ENCODE data around the gene PRKAG1.
A peak's percentile ranks its signal among the peaks of the same experiment; 100 is the strongest.

The PRKAG1 gene

GRCh38 chr12:49027846-49028555 lies 9.4 kb upstream of the PRKAG1 start:
- Histone ChIP-seq H3K36me3 (ENCODE audit: insufficient read depth, low read length) (peaks cover 91% of the 10 kb centered on the region), H3K9me3 (replicated peaks; ENCODE audit: low read length) (no peaks in the 10 kb centered on the region), H3K4me3 (ENCODE audit: low read length) (no peak overlapping the region), H3K4me2 (ENCODE audit: low read length) (no peak overlapping the region), H3K9ac (ENCODE audit: low read depth, low read length) (no peak overlapping the region), H3K27me3 (ENCODE audit: control insufficient read depth, insufficient read depth, low read length) (no peaks in the 10 kb centered on the region), H3K4me1 (ENCODE audit: control insufficient read depth, insufficient read depth, low read length) (no peaks in the 10 kb centered on the region)

DNA sequence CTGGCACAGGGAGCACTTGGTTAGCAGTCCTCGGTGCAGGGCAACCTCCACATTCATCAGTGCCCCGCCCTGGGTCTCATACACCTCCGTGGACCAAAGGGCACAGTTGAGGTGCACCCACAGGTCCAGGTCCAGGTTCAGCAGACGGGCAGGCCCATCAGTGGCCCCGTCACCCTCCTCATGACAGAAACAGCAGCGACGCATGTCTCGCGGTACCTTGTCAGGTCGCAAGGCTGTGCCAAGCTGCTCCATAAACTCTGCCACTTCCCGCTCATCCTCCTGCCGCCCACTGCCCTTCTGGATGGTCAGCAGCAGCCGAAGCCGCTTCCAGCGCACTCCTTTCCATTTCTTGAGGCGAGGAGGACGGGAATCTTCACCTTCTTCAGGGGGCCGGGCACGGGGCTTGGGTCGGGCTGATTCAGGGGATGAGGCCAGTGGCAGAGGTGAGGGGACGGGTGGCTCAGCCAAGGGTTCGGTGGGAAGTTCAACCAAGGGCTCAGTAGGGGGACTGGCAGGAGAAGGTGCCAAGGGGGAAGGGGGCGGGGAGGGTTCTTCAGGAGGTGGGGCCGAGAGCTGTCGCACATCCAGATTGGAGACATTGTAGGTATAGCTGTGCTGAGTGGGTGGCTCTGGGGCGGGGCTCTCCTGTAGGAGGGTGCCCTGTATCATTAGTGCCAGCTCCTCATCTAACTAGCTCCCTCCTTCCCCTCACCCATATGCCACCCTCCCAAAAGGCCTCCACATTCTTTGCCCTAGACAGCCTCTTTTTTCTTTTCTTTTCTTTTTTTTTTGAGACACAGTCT lies 8.3 kb upstream of the PRKAG1 start:
- H3K4me3 ChIP-seq (ENCODE audit: low read length): no peak overlapping the region
- H3K27me3 ChIP-seq (ENCODE audit: control insufficient read depth, insufficient read depth, low read length): no peaks in the 10 kb centered on the region
- H3K4me1 ChIP-seq (ENCODE audit: control insufficient read depth, insufficient read depth, low read length): no peaks in the 10 kb centered on the region
- no peak overlapping the region for H3K9ac ChIP-seq (ENCODE audit: low read depth, low read length)
- no peaks in the 10 kb centered on the region for H3K9me3 ChIP-seq (replicated peaks; ENCODE audit: low read length)
- no peak overlapping the region for H3K4me2 ChIP-seq (ENCODE audit: low read length)
- H3K36me3 ChIP-seq (ENCODE audit: insufficient read depth, low read length): peaks cover 90% of the 10 kb centered on the region

GRCh38 chr12:49026101-49026500 lies 7.5 kb upstream of the PRKAG1 start:
- Histone ChIP-seq H3K36me3 (ENCODE audit: insufficient read depth, low read length) (peaks cover 87% of the 10 kb centered on the region), H3K4me3 (ENCODE audit: low read length) (no peak overlapping the region), H3K4me1 (ENCODE audit: control insufficient read depth, insufficient read depth, low read length) (no peaks in the 10 kb centered on the region), H3K27me3 (ENCODE audit: control insufficient read depth, insufficient read depth, low read length) (no peaks in the 10 kb centered on the region), H3K9me3 (replicated peaks; ENCODE audit: low read length) (no peaks in the 10 kb centered on the region), H3K9ac (ENCODE audit: low read depth, low read length) (no peak overlapping the region), H3K4me2 (ENCODE audit: low read length) (no peak overlapping the region)

DNA sequence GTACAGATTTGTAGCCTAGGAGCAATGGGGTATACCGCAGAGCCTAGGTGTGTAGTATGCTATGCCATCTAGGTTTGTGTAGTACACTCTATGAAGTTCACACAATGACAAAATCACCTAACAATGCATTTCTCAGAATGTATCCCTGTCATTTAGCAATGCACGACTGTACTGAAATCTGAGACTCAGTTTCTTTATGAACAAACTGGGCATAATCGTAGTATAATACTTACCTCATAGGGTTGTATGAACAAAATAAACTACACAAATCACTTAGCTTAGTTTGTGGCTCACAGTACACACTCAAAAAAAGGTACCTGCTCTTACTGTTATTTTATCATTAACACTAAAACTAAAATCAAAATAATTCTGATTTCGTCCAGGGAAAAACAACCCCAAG lies 6.9 kb upstream of the PRKAG1 start:
- H3K4me3 ChIP-seq (ENCODE audit: low read length): no peak overlapping the region
- H3K36me3 ChIP-seq (ENCODE audit: insufficient read depth, low read length): peaks cover 81% of the 10 kb centered on the region
- no peaks in the 10 kb centered on the region for H3K27me3 ChIP-seq (ENCODE audit: control insufficient read depth, insufficient read depth, low read length)
- H3K9me3 ChIP-seq (replicated peaks; ENCODE audit: low read length): no peaks in the 10 kb centered on the region
- H3K9ac ChIP-seq (ENCODE audit: low read depth, low read length): no peak overlapping the region
- no peak overlapping the region for H3K4me2 ChIP-seq (ENCODE audit: low read length)
- no peaks in the 10 kb centered on the region for H3K4me1 ChIP-seq (ENCODE audit: control insufficient read depth, insufficient read depth, low read length)

- H3K4me2 ChIP-seq (ENCODE audit: low read length): no peak overlapping the region
- H3K4me3 ChIP-seq (ENCODE audit: low read length): no peak overlapping the region
- H3K4me1 ChIP-seq (ENCODE audit: control insufficient read depth, insufficient read depth, low read length): peaks cover 4% of the 10 kb centered on the region
- no peaks in the 10 kb centered on the region for H3K27me3 ChIP-seq (ENCODE audit: control insufficient read depth, insufficient read depth, low read length)
- no peak overlapping the region for H3K9ac ChIP-seq (ENCODE audit: low read depth, low read length)
- H3K9me3 ChIP-seq (replicated peaks; ENCODE audit: low read length): no peaks in the 10 kb centered on the region
- peaks cover 72% of the 10 kb centered on the region for H3K36me3 ChIP-seq (ENCODE audit: insufficient read depth, low read length)
Measured at GRCh38 chr12:49024543-49024942, 6.0 kb upstream of the PRKAG1 start.

GRCh38 chr12:49023812-49024211 lies 5.2 kb upstream of the PRKAG1 start:
- no peak overlapping the region for H3K4me2 ChIP-seq (ENCODE audit: low read length)
- H3K27me3 ChIP-seq (ENCODE audit: control insufficient read depth, insufficient read depth, low read length): no peaks in the 10 kb centered on the region
- H3K4me1 ChIP-seq (ENCODE audit: control insufficient read depth, insufficient read depth, low read length): peaks cover 11% of the 10 kb centered on the region
- no peaks in the 10 kb centered on the region for H3K9me3 ChIP-seq (replicated peaks; ENCODE audit: low read length)
- H3K36me3 ChIP-seq (ENCODE audit: insufficient read depth, low read length): peaks cover 65% of the 10 kb centered on the region
- H3K9ac ChIP-seq (ENCODE audit: low read depth, low read length): no peak overlapping the region
- no peak overlapping the region for H3K4me3 ChIP-seq (ENCODE audit: low read length)

GRCh38 chr12:49022558-49023178 lies 4.1 kb upstream of the PRKAG1 start:
- H3K4me3 ChIP-seq (ENCODE audit: low read length): no peak overlapping the region
- peaks cover 14% of the 10 kb centered on the region for H3K4me1 ChIP-seq (ENCODE audit: control insufficient read depth, insufficient read depth, low read length)
- H3K4me2 ChIP-seq (ENCODE audit: low read length): no peak overlapping the region
- H3K27me3 ChIP-seq (ENCODE audit: control insufficient read depth, insufficient read depth, low read length): no peaks in the 10 kb centered on the region
- no peaks in the 10 kb centered on the region for H3K9me3 ChIP-seq (replicated peaks; ENCODE audit: low read length)
- no peak overlapping the region for H3K9ac ChIP-seq (ENCODE audit: low read depth, low read length)
- H3K36me3 ChIP-seq (ENCODE audit: insufficient read depth, low read length): peaks cover 53% of the 10 kb centered on the region

DNA sequence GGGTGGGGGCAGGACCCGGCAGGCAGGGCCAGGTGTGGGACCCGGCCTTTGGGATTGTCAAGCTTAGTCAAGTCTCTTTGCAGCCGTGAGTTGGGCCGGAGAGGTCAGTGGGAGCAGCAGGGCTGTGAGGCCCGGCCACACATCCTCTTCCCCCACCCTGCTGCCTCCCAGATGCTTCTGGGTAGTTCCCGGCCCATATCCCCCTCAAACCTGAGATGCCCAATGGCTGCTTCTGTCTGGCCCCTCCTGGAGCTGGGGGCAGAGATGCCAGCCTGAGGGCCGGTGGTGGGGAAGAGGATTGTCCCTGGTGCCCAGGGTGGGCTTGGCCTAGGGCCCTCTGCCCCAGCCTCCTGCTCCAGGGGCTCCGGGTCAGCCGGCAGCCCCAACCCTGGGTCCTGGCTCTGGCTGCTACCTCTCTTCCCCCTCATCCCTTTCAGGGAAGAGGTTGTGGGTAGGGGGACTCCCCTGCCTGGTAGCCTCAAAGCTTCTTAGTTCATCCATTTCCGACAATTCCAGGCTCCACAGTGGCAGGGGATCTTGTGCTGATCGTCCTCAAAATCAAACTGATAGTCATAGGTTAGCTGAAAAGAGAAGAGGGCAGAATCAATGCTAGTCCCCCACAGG lies 2.8 kb upstream of the PRKAG1 start:
- H3K4me1 ChIP-seq (ENCODE audit: control insufficient read depth, insufficient read depth, low read length): peaks cover 22% of the 10 kb centered on the region
- no peak overlapping the region for H3K4me2 ChIP-seq (ENCODE audit: low read length)
- H3K4me3 ChIP-seq (ENCODE audit: low read length): no peak overlapping the region
- H3K36me3 ChIP-seq (ENCODE audit: insufficient read depth, low read length): peaks cover 48% of the 10 kb centered on the region
- H3K27me3 ChIP-seq (ENCODE audit: control insufficient read depth, insufficient read depth, low read length): no peaks in the 10 kb centered on the region
- no peak overlapping the region for H3K9ac ChIP-seq (ENCODE audit: low read depth, low read length)
- H3K9me3 ChIP-seq (replicated peaks; ENCODE audit: low read length): no peaks in the 10 kb centered on the region

GRCh38 chr12:49020441-49020840 lies 1.9 kb upstream of the PRKAG1 start:
- H3K4me2 ChIP-seq (ENCODE audit: low read length): no peak overlapping the region
- no peak overlapping the region for H3K4me3 ChIP-seq (ENCODE audit: low read length)
- no peaks in the 10 kb centered on the region for H3K27me3 ChIP-seq (ENCODE audit: control insufficient read depth, insufficient read depth, low read length)
- no peak overlapping the region for H3K9ac ChIP-seq (ENCODE audit: low read depth, low read length)
- peaks cover 38% of the 10 kb centered on the region for H3K36me3 ChIP-seq (ENCODE audit: insufficient read depth, low read length)
- H3K4me1 ChIP-seq (ENCODE audit: control insufficient read depth, insufficient read depth, low read length): peaks cover 22% of the 10 kb centered on the region
- H3K9me3 ChIP-seq (replicated peaks; ENCODE audit: low read length): no peaks in the 10 kb centered on the region

- Histone ChIP-seq H3K9ac (ENCODE audit: low read depth, low read length) (peak overlapping the region; percentile 97), H3K4me1 (ENCODE audit: control insufficient read depth, insufficient read depth, low read length) (peaks cover 22% of the 10 kb centered on the region), H3K9me3 (replicated peaks; ENCODE audit: low read length) (no peaks in the 10 kb centered on the region), H3K4me2 (ENCODE audit: low read length) (peak overlapping the region; percentile 81), H3K36me3 (ENCODE audit: insufficient read depth, low read length) (peaks cover 31% of the 10 kb centered on the region), H3K27me3 (ENCODE audit: control insufficient read depth, insufficient read depth, low read length) (no peaks in the 10 kb centered on the region), H3K4me3 (ENCODE audit: low read length) (no peak overlapping the region)
Measured at GRCh38 chr12:49019443-49020324, 1.1 kb upstream of the PRKAG1 start.

DNA sequence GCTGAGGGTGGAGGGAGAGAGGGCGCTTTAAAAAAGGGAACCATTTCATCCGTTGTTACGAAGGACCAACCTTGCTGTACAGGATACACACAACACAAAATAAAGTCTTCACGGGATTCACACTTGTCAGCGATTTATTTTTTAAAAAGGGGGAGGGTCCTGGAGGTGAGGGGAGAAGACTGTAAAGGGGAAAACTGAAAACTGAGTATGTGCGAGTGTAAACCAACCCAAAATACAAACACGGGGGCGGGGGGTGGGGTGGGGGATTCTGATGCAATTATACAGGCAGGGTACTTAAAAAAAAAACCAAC lies 499 bp upstream of the PRKAG1 start:
- peak overlapping the region; percentile 90 for H3K4me3 ChIP-seq (ENCODE audit: low read length)

More for the DNA sequence above, 499 bp upstream of the PRKAG1 start:
- H3K9me3 ChIP-seq (replicated peaks; ENCODE audit: low read length): no peaks in the 10 kb centered on the region
- no peaks in the 10 kb centered on the region for H3K27me3 ChIP-seq (ENCODE audit: control insufficient read depth, insufficient read depth, low read length)
- peak overlapping the region; percentile 81 for H3K4me2 ChIP-seq (ENCODE audit: low read length)
- peaks cover 25% of the 10 kb centered on the region for H3K36me3 ChIP-seq (ENCODE audit: insufficient read depth, low read length)
- H3K9ac ChIP-seq (ENCODE audit: low read depth, low read length): peak overlapping the region; percentile 97
- H3K4me1 ChIP-seq (ENCODE audit: control insufficient read depth, insufficient read depth, low read length): peaks cover 22% of the 10 kb centered on the region
